ENCODE measurements around the gene MAP3K15.

- TF ChIP-seq CTCF (IDR thresholded peaks at IDR 0.05), result no peak
- no peak for TF ChIP-seq ZFX (IDR thresholded peaks at IDR 0.05; ENCODE audit: borderline replicate concordance)
Observed at GRCh38 chrX:19512359-19512758, 2.9 kb downstream of the MAP3K15 start.
